Measurements from ENCODE around the gene SIK3.

SIK3 gene

GRCh38 chr11:116814502-116814901, 283.7 kb downstream of the SIK3 start:
- Histone ChIP-seq H3K4me3 (replicated peaks; ENCODE audit: insufficient read depth, low read length) (no peak overlapping the region), H3K27me3 (ENCODE audit: insufficient read depth, poor library complexity, severe bottlenecking) (no peaks in the 10 kb centered on the region), H3K27ac (replicated peaks) (no peak overlapping the region)
- DNase-seq (ENCODE audit: low read depth in 1 of 2, low spot score in 1 of 2) = no peak
- TF ChIP-seq REST (IDR thresholded peaks at IDR 0.05; ENCODE audit: insufficient replicate concordance, low read depth) = no peak
- no peak for TF ChIP-seq POLR2AphosphoS5 (IDR thresholded peaks at IDR 0.05; ENCODE audit: low read depth)
- no peak for TF ChIP-seq SPI1 (IDR thresholded peaks at IDR 0.05; ENCODE audit: borderline replicate concordance, low read depth)
- TF ChIP-seq CTCF (IDR thresholded peaks at IDR 0.05; ENCODE audit: insufficient read depth, low read length) = no peak
- no peak for TF ChIP-seq GABPA (IDR thresholded peaks at IDR 0.05; ENCODE audit: low read depth)

- TF ChIP-seq CTCF (IDR thresholded peaks at IDR 0.05; ENCODE audit: insufficient read depth, low read length) (no peak), REST (IDR thresholded peaks at IDR 0.05; ENCODE audit: insufficient replicate concordance, low read depth) (no peak), POLR2AphosphoS5 (IDR thresholded peaks at IDR 0.05; ENCODE audit: low read depth) (no peak), SPI1 (IDR thresholded peaks at IDR 0.05; ENCODE audit: borderline replicate concordance, low read depth) (no peak), GABPA (IDR thresholded peaks at IDR 0.05; ENCODE audit: low read depth) (no peak)
- DNase-seq (ENCODE audit: low read depth in 1 of 2, low spot score in 1 of 2) = no peak
- no peak overlapping the region for H3K27ac ChIP-seq (replicated peaks)
- H3K4me3 ChIP-seq (replicated peaks; ENCODE audit: insufficient read depth, low read length) = no peak overlapping the region
- H3K27me3 ChIP-seq (ENCODE audit: insufficient read depth, poor library complexity, severe bottlenecking) = no peaks in the 10 kb centered on the region
Observed at GRCh38 chr11:116813781-116814471, 284.3 kb downstream of the SIK3 start.

GRCh38 chr11:116813170-116813569, 285.1 kb downstream of the SIK3 start:
- H3K27ac ChIP-seq (replicated peaks) = no peak overlapping the region
- H3K27me3 ChIP-seq (ENCODE audit: insufficient read depth, poor library complexity, severe bottlenecking) = no peaks in the 10 kb centered on the region
- TF ChIP-seq GABPA (IDR thresholded peaks at IDR 0.05; ENCODE audit: low read depth) = no peak
- no peak for TF ChIP-seq SPI1 (IDR thresholded peaks at IDR 0.05; ENCODE audit: borderline replicate concordance, low read depth)
- no peak for TF ChIP-seq REST (IDR thresholded peaks at IDR 0.05; ENCODE audit: insufficient replicate concordance, low read depth)
- TF ChIP-seq POLR2AphosphoS5 (IDR thresholded peaks at IDR 0.05; ENCODE audit: low read depth) = no peak
- no peak for DNase-seq (ENCODE audit: low read depth in 1 of 2, low spot score in 1 of 2)
- H3K4me3 ChIP-seq (replicated peaks; ENCODE audit: insufficient read depth, low read length) = no peak overlapping the region

Measured in HL-60 (cell line).